CD8-positive, alpha-beta memory T cell (primary cell): Measurements from ENCODE around the gene PLAC1. TPM values are rescaled to one million over a fixed set of nuclear protein-coding genes. Genes with fewer than 3 reads are reported as not detected.

Source experiments
- CTCF ChIA-PET: fragments of 350-600 bp; sonication (Branson Sonifier 250); formaldehyde crosslinking; loops from one replicate; lab custom pipeline; 2021; ENCODE audit warnings: antibody characterized with exemption; lab: Charles Lee
- POLR2A ChIA-PET: fragments of 350-600 bp; sonication (Branson Sonifier 250); formaldehyde crosslinking; loops from one replicate; lab custom pipeline; 2021; ENCODE audit warnings: antibody characterized with exemption; lab: Charles Lee
- DNase-seq, 5 donors: peaks; one replicate each; pipeline versions ENCODE4 v3.0.0 to v3.0.0-alpha.2; 2020 to 2022; ENCODE audit warnings: mixed read lengths in 1 of 5
- H3K27ac ChIP-seq: one replicate; pipeline ENCODE4 v1.7.0; 2013; ENCODE audit warnings: low read depth, mild to moderate bottlenecking, low read length, moderate library complexity
- H3K27me3 ChIP-seq: 2 replicates; pipeline ENCODE4 v1.7.0; 2013; ENCODE audit warnings: low read length, mild to moderate bottlenecking; ENCODE audit not compliant: insufficient read depth, poor library complexity, severe bottlenecking
- H3K36me3 ChIP-seq: 2 replicates; pipeline ENCODE4 v1.7.0; 2013; ENCODE audit warnings: mild to moderate bottlenecking, low read length, moderate library complexity; ENCODE audit not compliant: insufficient read depth
- H3K4me1 ChIP-seq: 2 replicates; pipeline ENCODE4 v1.7.0; 2013; ENCODE audit warnings: mild to moderate bottlenecking, low read length, moderate library complexity; ENCODE audit not compliant: insufficient read depth
- H3K4me3 ChIP-seq: 2 replicates; pipeline ENCODE4 v1.7.0; 2013; ENCODE audit warnings: mild to moderate bottlenecking, low read length
- H3K9me3 ChIP-seq: 2 replicates; pipeline ENCODE4 v1.7.0; 2013; ENCODE audit warnings: mild to moderate bottlenecking, low read length
- H3K27ac Mint-ChIP-seq, 8 donors: one replicate each; pipeline ENCODE4 v1.8.0; 2020 to 2021; ENCODE audit warnings: mixed read lengths in 8 of 8, mild to moderate bottlenecking in 6 of 8, inconsistent platforms in 3 of 8, moderate library complexity in 3 of 8
- H3K27me3 Mint-ChIP-seq, 2 donors: one replicate each; pipeline ENCODE4 v1.8.0; 2020 to 2021; ENCODE audit warnings: mixed read lengths in 2 of 2, mild to moderate bottlenecking in 1 of 2, moderate library complexity in 1 of 2
- H3K36me3 Mint-ChIP-seq, 3 donors: one replicate each; pipeline ENCODE4 v1.8.0; 2020 to 2021; ENCODE audit warnings: mixed read lengths in 3 of 3, inconsistent platforms in 1 of 3, mild to moderate bottlenecking in 1 of 3
- H3K4me1 Mint-ChIP-seq, 3 donors: one replicate each; pipeline ENCODE4 v1.8.0; 2020 to 2021; ENCODE audit warnings: mixed read lengths in 3 of 3, inconsistent platforms in 1 of 3, mild to moderate bottlenecking in 1 of 3
- H3K4me3 Mint-ChIP-seq, 7 donors: one replicate each; pipeline ENCODE4 v1.8.0; 2020 to 2021; ENCODE audit warnings: mixed read lengths in 7 of 7, mild to moderate bottlenecking in 6 of 7, moderate library complexity in 4 of 7, inconsistent platforms in 2 of 7
- H3K9me3 Mint-ChIP-seq, 5 donors: one replicate each; pipeline ENCODE4 v1.8.0; 2020 to 2022; ENCODE audit warnings: mixed read lengths in 5 of 5, mild to moderate bottlenecking in 3 of 5, moderate library complexity in 2 of 5, inconsistent platforms in 1 of 5
- polyA plus RNA-seq: library from polyadenylated mRNA; unstranded; fragments of 300-500 nt; fragmentation: Illumina TruSeq; gene quantifications from one replicate; pipeline ENCODE4 v1.2.3, GENCODE V29; 2021
- total RNA-seq, 2 experiments: library from RNA; stranded (reverse); gene quantifications; one replicate each; pipeline ENCODE4 v1.2.3, GENCODE V29; 2021

PLAC1 gene
- total and polyA plus RNA-seq, 3 experiments from 2014 or later, result not detected

DNA sequence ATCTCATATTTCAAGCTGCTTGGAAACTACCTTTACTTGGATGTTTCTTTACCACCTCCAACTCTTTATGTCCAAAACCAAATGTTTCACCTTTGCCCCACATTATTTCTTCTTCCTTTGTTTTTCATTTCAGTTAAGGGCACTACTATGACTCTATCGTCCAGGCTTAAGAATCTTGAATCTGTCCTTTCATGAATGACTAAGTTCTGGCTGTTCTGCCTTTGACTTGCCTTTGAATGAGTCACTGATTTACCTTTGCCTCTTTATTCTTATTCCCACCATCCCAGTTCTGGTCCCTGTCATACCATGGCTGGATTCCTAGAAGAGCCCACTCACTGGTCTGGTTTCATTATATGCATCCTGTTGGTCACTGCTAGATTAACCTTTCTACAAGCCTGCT is 30.6 kb upstream of the PLAC1 start:
- no peaks in the 10 kb centered on the region for H3K27me3 ChIP-seq
- no peaks in the 10 kb centered on the region for H3K36me3 Mint-ChIP-seq

GRCh38 chrX:134688031-134688823 is 30.0 kb upstream of the PLAC1 start:
- no peak overlapping the region for H3K4me3 ChIP-seq

More for the DNA sequence above, 30.6 kb upstream of the PLAC1 start:
- no peak overlapping the region for H3K4me3 ChIP-seq
- Mint-ChIP-seq H3K4me3 (no peak overlapping the region), H3K27ac (no peak overlapping the region), H3K4me1 (no peaks in the 10 kb centered on the region), H3K27me3 (peaks cover 8 to 13% of the 10 kb centered on the region in 2 donors), H3K9me3 (no peaks in the 10 kb centered on the region)
- H3K27ac ChIP-seq, result no peak overlapping the region
- H3K4me1 ChIP-seq, result no peaks in the 10 kb centered on the region
- no peaks in the 10 kb centered on the region for H3K36me3 ChIP-seq
- POLR2A ChIA-PET, result no interaction called here
- no peak for DNase-seq
- no peaks in the 10 kb centered on the region for H3K9me3 ChIP-seq
- CTCF ChIA-PET, result no interaction called here

GRCh38 chrX:134685668-134686067 is 27.4 kb upstream of the PLAC1 start:
- Histone ChIP-seq H3K27me3 (no peaks in the 10 kb centered on the region), H3K36me3 (no peaks in the 10 kb centered on the region), H3K27ac (no peak overlapping the region), H3K4me3 (no peak overlapping the region), H3K9me3 (no peaks in the 10 kb centered on the region), H3K4me1 (no peaks in the 10 kb centered on the region)
- no peaks in the 10 kb centered on the region for H3K9me3 Mint-ChIP-seq
- CTCF ChIA-PET, result no interaction called here
- H3K4me3 Mint-ChIP-seq, result no peak overlapping the region
- POLR2A ChIA-PET, result no interaction called here
- H3K27me3 Mint-ChIP-seq, result peaks cover 0 to 5% of the 10 kb centered on the region in 2 donors
- no peak overlapping the region for H3K27ac Mint-ChIP-seq
- H3K36me3 Mint-ChIP-seq, result no peaks in the 10 kb centered on the region
- no peak for DNase-seq
- no peaks in the 10 kb centered on the region for H3K4me1 Mint-ChIP-seq

More at GRCh38 chrX:134688031-134688823, 30.0 kb upstream of the PLAC1 start:
- Histone ChIP-seq H3K4me1 (no peaks in the 10 kb centered on the region), H3K9me3 (no peaks in the 10 kb centered on the region), H3K27ac (no peak overlapping the region), H3K36me3 (no peaks in the 10 kb centered on the region), H3K27me3 (no peaks in the 10 kb centered on the region)
- H3K9me3 Mint-ChIP-seq, result no peaks in the 10 kb centered on the region
- no peak overlapping the region for H3K27ac Mint-ChIP-seq
- CTCF ChIA-PET, result no interaction called here
- no peak overlapping the region for H3K4me3 Mint-ChIP-seq
- peaks cover 8 to 13% of the 10 kb centered on the region in 2 donors for H3K27me3 Mint-ChIP-seq
- POLR2A ChIA-PET, result no interaction called here
- no peaks in the 10 kb centered on the region for H3K4me1 Mint-ChIP-seq
- H3K36me3 Mint-ChIP-seq, result no peaks in the 10 kb centered on the region
- no peak for DNase-seq

GRCh38 chrX:134684956-134685355 is 26.7 kb upstream of the PLAC1 start:
- DNase-seq, result no peak
- no peaks in the 10 kb centered on the region for H3K9me3 Mint-ChIP-seq
- H3K4me3 ChIP-seq, result no peak overlapping the region
- ChIA-PET POLR2A (no interaction called here), CTCF (no interaction called here)
- H3K27me3 ChIP-seq, result no peaks in the 10 kb centered on the region
- no peaks in the 10 kb centered on the region for H3K36me3 ChIP-seq
- no peak overlapping the region for H3K4me3 Mint-ChIP-seq
- H3K27ac Mint-ChIP-seq, result no peak overlapping the region
- H3K27ac ChIP-seq, result no peak overlapping the region
- peaks cover 0 to 5% of the 10 kb centered on the region in 2 donors for H3K27me3 Mint-ChIP-seq
- no peaks in the 10 kb centered on the region for H3K4me1 ChIP-seq
- no peaks in the 10 kb centered on the region for H3K4me1 Mint-ChIP-seq
- H3K36me3 Mint-ChIP-seq, result no peaks in the 10 kb centered on the region
- H3K9me3 ChIP-seq, result no peaks in the 10 kb centered on the region

GRCh38 chrX:134683351-134684005 is 25.2 kb upstream of the PLAC1 start:
- Histone ChIP-seq H3K36me3 (no peaks in the 10 kb centered on the region), H3K4me3 (no peak overlapping the region), H3K4me1 (no peaks in the 10 kb centered on the region), H3K9me3 (no peaks in the 10 kb centered on the region), H3K27ac (no peak overlapping the region), H3K27me3 (no peaks in the 10 kb centered on the region)
- ChIA-PET POLR2A (no interaction called here), CTCF (no interaction called here)
- Mint-ChIP-seq H3K9me3 (no peaks in the 10 kb centered on the region), H3K36me3 (no peaks in the 10 kb centered on the region), H3K4me1 (no peaks in the 10 kb centered on the region), H3K27ac (no peak overlapping the region), H3K27me3 (no peaks in the 10 kb centered on the region), H3K4me3 (no peak overlapping the region)
- DNase-seq, result no peak

- no peaks in the 10 kb centered on the region for H3K4me1 ChIP-seq
- Mint-ChIP-seq H3K4me3 (no peak overlapping the region), H3K4me1 (no peaks in the 10 kb centered on the region), H3K9me3 (no peaks in the 10 kb centered on the region), H3K27me3 (peaks cover 0 to 2% of the 10 kb centered on the region in 2 donors), H3K27ac (no peak overlapping the region), H3K36me3 (no peaks in the 10 kb centered on the region)
- no peak for DNase-seq
- H3K4me3 ChIP-seq, result no peak overlapping the region
- ChIA-PET CTCF (no interaction called here), POLR2A (no interaction called here)
- no peaks in the 10 kb centered on the region for H3K27me3 ChIP-seq
- no peaks in the 10 kb centered on the region for H3K9me3 ChIP-seq
- H3K36me3 ChIP-seq, result no peaks in the 10 kb centered on the region
- H3K27ac ChIP-seq, result no peak overlapping the region
Observed at GRCh38 chrX:134682081-134682480, 23.8 kb upstream of the PLAC1 start.

- DNase-seq, result no peak
- ChIA-PET CTCF (no interaction called here), POLR2A (no interaction called here)
- no peaks in the 10 kb centered on the region for H3K4me1 ChIP-seq
- H3K9me3 ChIP-seq, result no peaks in the 10 kb centered on the region
- Mint-ChIP-seq H3K27ac (no peak overlapping the region), H3K4me3 (no peak overlapping the region), H3K27me3 (peaks cover 0 to 2% of the 10 kb centered on the region in 2 donors), H3K4me1 (no peaks in the 10 kb centered on the region), H3K9me3 (no peaks in the 10 kb centered on the region), H3K36me3 (no peaks in the 10 kb centered on the region)
- no peak overlapping the region for H3K27ac ChIP-seq
- H3K4me3 ChIP-seq, result no peak overlapping the region
- H3K36me3 ChIP-seq, result no peaks in the 10 kb centered on the region
- no peaks in the 10 kb centered on the region for H3K27me3 ChIP-seq
Observed at GRCh38 chrX:134679644-134680043, 21.4 kb upstream of the PLAC1 start.

GRCh38 chrX:134679221-134679620 is 20.9 kb upstream of the PLAC1 start:
- Histone ChIP-seq H3K9me3 (no peaks in the 10 kb centered on the region), H3K4me1 (no peaks in the 10 kb centered on the region), H3K27me3 (no peaks in the 10 kb centered on the region), H3K27ac (no peak overlapping the region), H3K4me3 (no peak overlapping the region), H3K36me3 (no peaks in the 10 kb centered on the region)
- H3K27ac Mint-ChIP-seq, result no peak overlapping the region
- H3K36me3 Mint-ChIP-seq, result no peaks in the 10 kb centered on the region
- CTCF ChIA-PET, result no interaction called here
- no peak for DNase-seq
- H3K4me1 Mint-ChIP-seq, result no peaks in the 10 kb centered on the region
- no peaks in the 10 kb centered on the region for H3K9me3 Mint-ChIP-seq
- POLR2A ChIA-PET, result no interaction called here
- peaks cover 0 to 2% of the 10 kb centered on the region in 2 donors for H3K27me3 Mint-ChIP-seq
- no peak overlapping the region for H3K4me3 Mint-ChIP-seq
